ENCODE results near the gene CCDC74B.
"Not testable (repeated sequence)": the region's sequence is repeated elsewhere in the genome, so short reads cannot be mapped to it uniquely, and the experiment has no call there.

Gene CCDC74B

DNA sequence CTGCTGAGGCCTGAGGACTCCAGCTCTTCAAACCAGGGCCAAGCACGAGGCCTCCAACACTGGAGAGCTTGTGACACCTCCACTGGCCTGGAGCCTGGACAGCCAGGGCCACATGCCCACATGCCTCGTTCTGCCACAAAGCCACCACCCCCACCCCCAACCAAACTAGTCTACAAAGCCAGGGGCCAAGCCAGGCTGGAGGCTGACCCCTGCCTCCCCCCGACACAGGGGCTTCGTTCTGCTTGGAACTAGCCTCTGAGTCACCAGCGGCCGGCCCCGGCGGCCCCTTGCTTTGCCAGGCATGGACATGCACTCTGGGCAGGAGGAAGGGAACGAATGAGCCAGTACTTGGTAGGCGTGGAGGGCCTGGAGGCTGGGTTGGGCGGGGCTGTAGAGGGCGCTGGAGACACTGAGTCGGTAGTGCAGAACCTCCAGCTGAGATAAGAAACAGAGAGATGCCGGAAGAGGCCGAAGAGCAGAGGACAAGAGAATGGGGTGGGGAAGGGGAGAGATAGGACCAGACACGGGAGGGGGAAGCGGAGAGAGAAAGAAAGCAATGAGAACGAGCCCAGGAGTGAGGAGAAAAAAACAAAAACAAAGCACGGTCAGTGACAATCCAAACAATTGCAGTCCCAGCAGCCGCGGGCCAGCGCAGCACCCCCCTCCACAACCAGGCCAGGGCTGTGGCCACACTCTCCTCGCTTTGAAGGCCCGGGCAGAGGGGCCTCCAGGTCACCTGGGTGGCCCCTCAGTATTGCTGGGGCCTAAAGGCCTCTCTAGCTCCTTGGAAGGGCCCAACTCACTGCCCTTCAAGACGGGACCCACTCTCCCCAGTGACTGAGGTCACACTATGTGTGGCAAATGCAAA is 16.2 kb upstream of the CCDC74B start:
- not testable (repeated sequence) for H3K4me3 ChIP-seq (ENCODE audit: low read length); H3K4me1 ChIP-seq (ENCODE audit: control insufficient read depth, insufficient read depth, low read length); H3K9me3 ChIP-seq (ENCODE audit: control insufficient read depth, low read length); H3K9ac ChIP-seq (ENCODE audit: low read length); H3K27me3 ChIP-seq (ENCODE audit: control insufficient read depth, insufficient read depth, low read length); H3K36me3 ChIP-seq (ENCODE audit: control insufficient read depth, insufficient read depth, low read length)

DNA sequence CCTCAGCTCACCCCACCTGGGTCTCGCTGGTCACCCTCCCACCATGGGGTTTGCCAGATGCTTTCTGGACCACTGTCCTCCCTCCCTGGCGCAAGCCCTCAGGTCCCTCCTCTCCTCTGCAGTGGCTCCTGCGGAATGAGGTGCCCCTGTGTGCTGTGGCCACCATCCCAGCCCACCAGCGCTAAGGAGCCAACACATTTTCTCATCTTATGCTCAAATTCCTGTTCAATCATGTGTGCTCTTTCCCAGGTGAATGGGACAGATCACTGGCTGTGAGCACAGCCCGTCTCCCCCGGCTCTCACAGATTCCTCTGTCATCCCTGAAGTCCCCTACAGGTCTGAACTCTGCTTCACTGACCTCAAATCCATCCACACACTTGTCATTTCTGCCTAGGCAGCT is 15.2 kb upstream of the CCDC74B start:
- Histone ChIP-seq H3K9ac (ENCODE audit: low read length) (no peak overlapping the region), H3K27me3 (ENCODE audit: control insufficient read depth, insufficient read depth, low read length) (no peaks in the 10 kb centered on the region), H3K4me1 (ENCODE audit: control insufficient read depth, insufficient read depth, low read length) (no peaks in the 10 kb centered on the region), H3K4me3 (ENCODE audit: low read length) (no peak overlapping the region), H3K9me3 (ENCODE audit: control insufficient read depth, low read length) (no peaks in the 10 kb centered on the region), H3K36me3 (ENCODE audit: control insufficient read depth, insufficient read depth, low read length) (no peaks in the 10 kb centered on the region)

DNA sequence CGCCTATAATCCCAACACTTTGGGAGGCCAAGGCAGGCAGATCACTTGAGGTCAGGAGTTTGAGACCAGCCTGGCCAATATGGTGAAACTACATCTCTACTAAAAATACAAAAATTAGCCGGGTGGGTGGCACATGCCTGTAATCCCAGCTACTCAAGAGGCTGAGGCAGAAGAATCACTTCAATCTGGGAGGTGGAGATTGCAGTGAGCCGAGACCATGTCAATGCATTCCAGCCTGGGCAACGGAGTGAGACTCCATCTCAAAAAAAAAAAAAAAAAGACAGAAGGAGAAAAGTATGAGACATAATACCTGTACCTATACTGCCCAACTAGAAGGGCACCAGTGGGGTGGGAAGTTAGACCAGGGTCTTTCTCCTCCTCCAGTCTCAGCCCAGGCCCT is 14.5 kb upstream of the CCDC74B start:
- H3K27me3 ChIP-seq (ENCODE audit: control insufficient read depth, insufficient read depth, low read length); H3K4me1 ChIP-seq (ENCODE audit: control insufficient read depth, insufficient read depth, low read length); H3K9ac ChIP-seq (ENCODE audit: low read length); H3K36me3 ChIP-seq (ENCODE audit: control insufficient read depth, insufficient read depth, low read length); H3K9me3 ChIP-seq (ENCODE audit: control insufficient read depth, low read length); H3K4me3 ChIP-seq (ENCODE audit: low read length): not testable (repeated sequence)

DNA sequence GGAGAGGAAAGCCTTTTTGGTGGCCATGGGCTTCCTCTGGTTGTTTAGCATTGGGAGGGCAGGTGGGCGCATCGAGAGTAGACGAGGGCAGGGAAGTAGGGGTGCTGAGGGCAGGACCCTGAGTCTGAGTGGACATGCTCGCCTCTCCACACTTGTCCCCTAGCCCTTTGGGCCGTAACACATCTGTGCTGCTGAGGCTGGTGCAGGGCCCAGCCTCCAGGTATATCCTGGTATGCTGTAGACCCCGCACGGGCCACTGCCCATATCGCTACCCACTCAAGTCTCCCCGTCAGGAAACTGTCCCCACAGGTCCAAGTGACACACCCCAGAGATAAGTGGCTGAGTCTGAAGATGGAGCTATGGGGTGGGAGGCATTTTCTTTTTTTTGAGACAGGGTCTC is 13.7 kb upstream of the CCDC74B start:
- no peaks in the 10 kb centered on the region for H3K36me3 ChIP-seq (ENCODE audit: control insufficient read depth, insufficient read depth, low read length)
- no peaks in the 10 kb centered on the region for H3K4me1 ChIP-seq (ENCODE audit: control insufficient read depth, insufficient read depth, low read length)
- H3K9ac ChIP-seq (ENCODE audit: low read length), result no peak overlapping the region
- no peaks in the 10 kb centered on the region for H3K9me3 ChIP-seq (ENCODE audit: control insufficient read depth, low read length)
- no peak overlapping the region for H3K4me3 ChIP-seq (ENCODE audit: low read length)
- no peaks in the 10 kb centered on the region for H3K27me3 ChIP-seq (ENCODE audit: control insufficient read depth, insufficient read depth, low read length)

DNA sequence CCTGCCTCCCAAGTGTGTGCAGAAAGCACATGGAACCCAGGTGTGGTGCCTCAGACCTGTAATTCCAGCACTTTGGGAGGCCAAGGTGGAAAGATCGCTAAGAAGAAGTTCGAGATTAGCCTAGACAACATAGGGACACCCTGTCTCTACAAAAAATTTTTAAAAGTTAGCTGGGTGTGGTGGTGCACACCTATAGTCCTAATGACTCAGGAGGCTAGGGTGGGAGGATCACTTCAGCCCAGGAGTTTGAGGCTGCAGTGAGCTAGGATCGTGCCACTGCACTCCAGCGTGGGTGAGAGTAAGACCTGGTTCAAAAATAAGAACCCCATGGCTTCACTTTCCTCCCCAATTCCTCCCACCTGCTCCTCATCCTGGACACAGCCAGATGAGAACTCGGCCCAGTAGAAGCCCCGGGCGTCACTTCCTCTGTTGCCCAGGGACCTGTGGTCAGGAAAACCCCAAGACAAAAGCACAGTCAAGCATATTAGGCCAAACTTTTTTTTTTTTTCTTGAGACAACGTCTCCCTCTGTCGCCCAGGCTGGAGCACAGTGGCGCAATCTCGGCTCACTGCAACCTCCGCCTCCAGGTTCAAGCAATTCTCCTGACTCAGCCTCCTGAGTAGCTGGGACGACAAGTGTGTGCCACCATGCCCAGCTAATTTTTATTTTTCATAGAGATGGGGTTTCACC is 13.1 kb upstream of the CCDC74B start:
- H3K27me3 ChIP-seq (ENCODE audit: control insufficient read depth, insufficient read depth, low read length); H3K4me3 ChIP-seq (ENCODE audit: low read length); H3K4me1 ChIP-seq (ENCODE audit: control insufficient read depth, insufficient read depth, low read length); H3K9ac ChIP-seq (ENCODE audit: low read length); H3K36me3 ChIP-seq (ENCODE audit: control insufficient read depth, insufficient read depth, low read length); H3K9me3 ChIP-seq (ENCODE audit: control insufficient read depth, low read length): not testable (repeated sequence)

DNA sequence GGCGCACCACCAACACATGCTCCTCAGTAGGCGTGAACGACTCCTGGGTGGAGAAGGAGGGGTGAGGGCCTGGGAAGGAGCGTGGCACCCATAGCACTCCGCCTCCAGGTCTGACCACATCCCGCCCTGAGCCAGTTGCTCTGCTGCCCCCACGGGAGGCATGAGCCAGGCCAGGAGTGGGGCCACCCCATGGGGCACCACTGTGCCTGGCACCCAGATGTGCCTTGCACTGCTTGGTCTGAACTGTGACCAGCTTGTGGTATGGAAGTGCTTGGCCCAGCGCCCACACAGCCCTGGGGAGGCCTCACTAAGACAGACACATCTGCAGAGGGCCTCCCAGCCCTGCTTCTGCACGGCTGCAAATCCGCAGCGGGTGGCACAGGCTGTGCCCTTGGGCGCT is 12.4 kb upstream of the CCDC74B start:
- H3K4me3 ChIP-seq (ENCODE audit: low read length); H3K4me1 ChIP-seq (ENCODE audit: control insufficient read depth, insufficient read depth, low read length); H3K27me3 ChIP-seq (ENCODE audit: control insufficient read depth, insufficient read depth, low read length); H3K9ac ChIP-seq (ENCODE audit: low read length); H3K9me3 ChIP-seq (ENCODE audit: control insufficient read depth, low read length); H3K36me3 ChIP-seq (ENCODE audit: control insufficient read depth, insufficient read depth, low read length): not testable (repeated sequence)

DNA sequence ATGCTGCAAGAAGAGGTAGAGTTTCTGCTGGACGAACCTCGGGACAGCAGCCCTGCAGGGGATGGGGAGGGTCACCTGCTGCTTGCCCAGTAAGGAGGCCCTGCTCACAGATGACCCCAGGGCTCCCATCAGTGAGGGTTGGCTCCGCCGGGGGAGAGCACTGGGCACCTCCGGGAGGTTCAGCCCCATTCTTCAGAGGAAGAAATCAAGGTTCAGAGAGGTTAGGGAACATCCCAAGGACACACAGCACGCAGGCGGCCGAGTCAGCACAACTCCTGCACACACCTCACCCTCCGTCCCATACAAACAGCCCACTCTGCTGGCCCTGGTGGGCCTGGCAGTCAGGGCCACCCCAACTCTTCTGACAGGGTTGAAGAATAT is 11.7 kb upstream of the CCDC74B start:
- Histone ChIP-seq H3K4me3 (ENCODE audit: low read length) (no peak overlapping the region), H3K27me3 (ENCODE audit: control insufficient read depth, insufficient read depth, low read length) (no peaks in the 10 kb centered on the region), H3K4me1 (ENCODE audit: control insufficient read depth, insufficient read depth, low read length) (no peaks in the 10 kb centered on the region), H3K9me3 (ENCODE audit: control insufficient read depth, low read length) (no peaks in the 10 kb centered on the region), H3K9ac (ENCODE audit: low read length) (no peak overlapping the region), H3K36me3 (ENCODE audit: control insufficient read depth, insufficient read depth, low read length) (no peaks in the 10 kb centered on the region)

DNA sequence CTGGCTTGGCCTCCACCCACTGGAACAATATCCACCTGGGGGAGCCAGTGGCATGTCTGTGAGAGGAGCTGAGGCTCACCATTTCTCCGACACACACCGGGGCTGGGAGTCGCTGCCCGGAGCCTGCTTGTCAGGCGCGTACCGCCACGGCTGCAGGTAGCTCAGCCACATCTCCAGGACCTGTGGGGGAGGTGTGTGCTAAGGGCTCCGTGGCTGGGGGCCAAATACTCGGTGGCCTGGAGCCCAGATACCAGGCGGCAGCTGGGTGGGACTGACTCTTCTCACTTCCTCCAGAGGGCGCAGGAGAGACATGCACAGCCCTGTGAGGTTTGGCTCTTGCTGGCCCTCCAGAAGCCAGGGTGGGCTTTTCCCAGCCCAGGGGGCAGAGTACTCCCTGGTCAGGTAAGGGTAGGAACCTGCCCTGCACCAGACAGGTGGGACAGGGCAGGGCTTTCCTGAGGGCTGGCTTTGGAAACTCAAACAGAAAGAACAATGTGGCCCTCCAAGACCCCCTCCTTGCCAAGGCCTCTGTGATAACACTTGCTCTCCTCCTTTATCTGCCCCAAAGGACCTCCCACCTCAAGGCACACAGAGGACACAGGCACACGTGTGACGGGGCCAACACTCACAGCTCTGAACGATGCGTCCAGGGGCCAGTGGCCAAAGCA is 11.2 kb upstream of the CCDC74B start:
- H3K4me3 ChIP-seq (ENCODE audit: low read length), result not testable (repeated sequence)

DNA sequence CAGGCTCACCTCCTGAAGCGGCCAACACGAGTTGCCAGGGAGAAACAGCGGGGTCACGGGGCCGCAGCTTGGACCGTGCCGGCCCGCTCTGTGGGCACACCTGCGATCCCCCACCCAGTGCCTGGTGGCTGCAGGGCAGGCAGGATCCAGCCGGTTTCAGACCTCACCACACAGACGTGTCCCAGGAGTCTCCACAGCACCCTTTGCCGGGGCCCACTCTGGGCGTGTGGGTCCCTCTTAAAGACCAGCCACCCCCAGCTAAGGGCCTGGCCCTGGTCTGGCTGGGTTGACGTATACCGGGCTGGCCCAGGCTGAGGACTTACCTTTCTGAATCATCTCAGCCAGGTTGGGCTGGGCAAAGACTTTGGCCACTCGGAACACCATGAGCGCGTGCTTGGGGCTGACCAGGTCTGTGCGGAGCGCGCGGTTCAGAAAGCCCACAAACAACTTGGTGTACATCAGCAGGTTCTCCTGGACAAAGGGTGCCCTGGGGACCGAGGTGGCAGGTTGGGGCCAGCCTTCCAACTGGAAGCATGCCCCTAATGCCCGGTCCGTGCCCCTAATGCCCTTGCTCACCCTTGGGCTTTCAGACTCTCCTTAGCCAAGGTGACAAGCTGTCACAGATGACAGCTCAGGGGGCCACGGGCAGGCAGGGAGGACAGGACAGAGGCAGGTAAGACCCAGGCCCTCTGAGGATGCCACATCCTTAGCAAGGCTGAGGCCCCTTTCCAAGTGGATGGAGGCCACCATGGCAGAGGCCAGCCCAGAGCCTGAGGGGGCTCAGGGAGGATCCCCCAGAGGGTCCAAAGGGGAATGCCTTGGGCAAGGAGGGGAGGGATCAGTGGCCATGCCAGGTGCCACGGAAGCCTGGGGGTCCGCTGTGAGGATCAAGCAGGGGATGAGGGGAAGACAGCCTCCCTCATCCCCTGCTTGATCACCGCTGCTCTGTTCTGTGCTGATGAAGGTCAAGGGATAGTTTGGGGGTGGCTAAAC is 10.2 kb upstream of the CCDC74B start:
- H3K36me3 ChIP-seq (ENCODE audit: control insufficient read depth, insufficient read depth, low read length), result no peaks in the 10 kb centered on the region
- H3K9ac ChIP-seq (ENCODE audit: low read length), result no peak overlapping the region

More for the DNA sequence above, 11.2 kb upstream of the CCDC74B start:
- not testable (repeated sequence) for H3K27me3 ChIP-seq (ENCODE audit: control insufficient read depth, insufficient read depth, low read length); H3K9me3 ChIP-seq (ENCODE audit: control insufficient read depth, low read length); H3K4me1 ChIP-seq (ENCODE audit: control insufficient read depth, insufficient read depth, low read length); H3K36me3 ChIP-seq (ENCODE audit: control insufficient read depth, insufficient read depth, low read length); H3K9ac ChIP-seq (ENCODE audit: low read length)

DNA sequence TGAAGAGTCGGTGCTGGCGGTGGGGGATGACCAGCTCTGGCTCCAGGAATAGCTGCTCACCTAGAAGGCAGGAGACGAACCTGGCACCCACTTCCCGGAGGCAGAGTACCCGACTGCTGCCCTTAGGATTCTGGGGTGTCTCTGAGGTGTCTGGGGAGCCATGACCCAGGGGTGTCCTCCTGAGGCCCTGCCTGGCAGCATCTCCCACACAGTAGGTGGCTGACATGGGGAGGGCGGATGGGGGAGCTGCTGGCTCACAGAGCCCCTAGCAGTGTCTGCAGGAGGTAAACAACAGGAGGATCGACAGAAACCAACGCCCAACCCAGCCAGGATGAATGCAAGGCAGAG is 9.5 kb upstream of the CCDC74B start:
- not testable (repeated sequence) for H3K9me3 ChIP-seq (ENCODE audit: control insufficient read depth, low read length); H3K36me3 ChIP-seq (ENCODE audit: control insufficient read depth, insufficient read depth, low read length); H3K27me3 ChIP-seq (ENCODE audit: control insufficient read depth, insufficient read depth, low read length); H3K4me3 ChIP-seq (ENCODE audit: low read length); H3K4me1 ChIP-seq (ENCODE audit: control insufficient read depth, insufficient read depth, low read length); H3K9ac ChIP-seq (ENCODE audit: low read length)

More for the DNA sequence above, 10.2 kb upstream of the CCDC74B start:
- H3K27me3 ChIP-seq (ENCODE audit: control insufficient read depth, insufficient read depth, low read length), result no peaks in the 10 kb centered on the region
- H3K4me3 ChIP-seq (ENCODE audit: low read length), result no peak overlapping the region
- no peaks in the 10 kb centered on the region for H3K4me1 ChIP-seq (ENCODE audit: control insufficient read depth, insufficient read depth, low read length)
- no peaks in the 10 kb centered on the region for H3K9me3 ChIP-seq (ENCODE audit: control insufficient read depth, low read length)

DNA sequence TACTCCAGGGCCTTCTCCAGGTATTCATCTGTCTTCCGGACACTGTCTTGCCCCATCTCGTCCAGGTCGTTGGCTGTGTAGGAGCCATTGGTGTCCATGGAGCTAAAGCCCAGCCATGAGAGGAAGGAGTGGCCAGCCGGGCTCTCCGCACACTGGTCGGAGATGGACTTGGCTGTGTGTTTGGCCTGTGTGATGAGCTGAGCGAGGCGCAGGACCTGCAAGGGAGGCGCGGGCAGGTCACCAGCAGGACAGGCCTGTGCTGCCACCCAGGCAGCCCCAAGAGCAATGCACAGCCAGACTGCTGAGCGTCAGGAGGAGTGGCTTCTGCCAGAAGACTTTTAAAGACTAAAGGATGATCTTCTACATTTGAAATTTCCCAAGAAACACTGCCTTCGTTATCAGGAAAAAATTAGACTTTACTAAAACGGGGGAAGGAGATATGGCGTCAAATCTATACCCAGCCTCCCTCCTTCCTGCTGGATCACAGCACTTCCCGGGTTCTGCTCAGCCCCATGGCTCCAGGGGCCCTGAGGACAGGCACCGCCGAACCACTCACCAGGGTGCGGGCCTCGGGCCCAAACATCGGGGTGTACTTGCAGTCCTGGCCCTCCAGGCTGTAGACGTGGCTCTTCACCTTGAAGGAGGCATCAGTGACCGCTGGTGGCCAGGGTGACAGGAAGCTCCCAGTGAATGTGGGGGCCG is 9.0 kb upstream of the CCDC74B start:
- not testable (repeated sequence) for H3K36me3 ChIP-seq (ENCODE audit: control insufficient read depth, insufficient read depth, low read length); H3K9me3 ChIP-seq (ENCODE audit: control insufficient read depth, low read length); H3K4me1 ChIP-seq (ENCODE audit: control insufficient read depth, insufficient read depth, low read length); H3K27me3 ChIP-seq (ENCODE audit: control insufficient read depth, insufficient read depth, low read length); H3K4me3 ChIP-seq (ENCODE audit: low read length); H3K9ac ChIP-seq (ENCODE audit: low read length)
